GM04504 (cell line): ENCODE measurements around the gene UNC50.

Experiments used
- DNase-seq: peaks from one replicate; pipeline ENCODE4 v3.0.0-alpha.2; 2012; ENCODE audit warnings: low read depth

The UNC50 gene

GRCh38 chr2:98665677-98666076, 57.3 kb downstream of the UNC50 start:
- DNase-seq, result no peak
